Spleen (tissue), 11 donors: ENCODE results near the gene DYTN. TPM values are rescaled to one million over a fixed set of nuclear protein-coding genes. Genes with fewer than 3 reads are reported as not detected.

ENCODE experiments used
- DNase-seq: peaks from one replicate; pipeline ENCODE4 v3.0.0-alpha.2; 2020
- H3K27ac ChIP-seq, 8 donors: fragments of 200-600 bp; sonication (generic) in 7 of 8; 1 replicate in 4 of 8; 2 replicates in 4 of 8; pipeline versions ENCODE4 v1.5.0 to v1.8.0; 2016 to 2021; ENCODE audit warnings: inconsistent platforms in 4 of 8, mild to moderate bottlenecking in 4 of 8, moderate library complexity in 1 of 8
- H3K27me3 ChIP-seq, 7 donors: fragments of 200-600 bp; sonication (generic) in 6 of 7; replicated peaks in 1 of 7; 1 replicate in 4 of 7; 2 replicates in 3 of 7; pipeline versions ENCODE4 v1.5.0 to v1.8.0; 2016 to 2021; ENCODE audit warnings: inconsistent platforms in 3 of 7, mild to moderate bottlenecking in 1 of 7
- H3K36me3 ChIP-seq, 6 donors: fragments of 200-600 bp; sonication (generic) in 5 of 6; 1 replicate in 4 of 6; 2 replicates in 2 of 6; pipeline versions ENCODE4 v1.5.0 to v1.8.0; 2016 to 2021; ENCODE audit warnings: inconsistent platforms in 2 of 6
- H3K4me1 ChIP-seq, 6 donors: fragments of 200-600 bp; sonication (generic) in 5 of 6; 1 replicate in 3 of 6; 2 replicates in 3 of 6; pipeline versions ENCODE4 v1.5.0 to v1.8.0; 2016 to 2021; ENCODE audit warnings: inconsistent platforms in 3 of 6
- H3K4me3 ChIP-seq, 8 donors: fragments of 200-600 bp; sonication (generic) in 7 of 8; 1 replicate in 4 of 8; 2 replicates in 4 of 8; pipeline versions ENCODE4 v1.5.0 to v1.8.0; 2016 to 2021; ENCODE audit warnings: inconsistent platforms in 4 of 8, mild to moderate bottlenecking in 4 of 8, moderate library complexity in 2 of 8
- H3K9me3 ChIP-seq, 8 donors: fragments of 200-600 bp; sonication (generic) in 7 of 8; 1 replicate in 4 of 8; 2 replicates in 4 of 8; pipeline versions ENCODE4 v1.5.0 to v1.8.0; 2016 to 2021; ENCODE audit warnings: inconsistent platforms in 4 of 8
- CTCF ChIP-seq, 11 experiments: fragments of 200-600 bp in 7 of 11; fragments of 450-650 bp in 4 of 11; sonication (generic) in 4 of 11; IDR thresholded peaks in 8 of 11; conservative IDR thresholded peaks in 3 of 11; 1 replicate in 7 of 11; 2 replicates in 4 of 11; pipeline versions ENCODE4 v1.4.0 to v1.8.0; 2016 to 2021; ENCODE audit warnings: antibody characterized with exemption in 11 of 11, inconsistent platforms in 4 of 11, mild to moderate bottlenecking in 1 of 11
- POLR2A ChIP-seq, 3 donors: fragments of 450-650 bp; IDR thresholded peaks; one replicate each; pipeline ENCODE4 v1.5.1; 2017; ENCODE audit warnings: antibody characterized with exemption in 3 of 3, mild to moderate bottlenecking in 1 of 3
- POLR2AphosphoS5 ChIP-seq, 3 donors: sonication (generic); formaldehyde crosslinking; IDR thresholded peaks; one replicate each; pipeline ENCODE4 v1.5.1; 2017; ENCODE audit warnings: antibody characterized with exemption in 3 of 3
- WGBS, 5 donors: extraction: QIAGEN DNeasy Blood & Tissue Kit in 3 of 5; methylation state at CpG; one replicate each; pipeline versions ENCODE4 v1.1.5 to v1.1.7; 2013 to 2018; 5-methylcytosine and 5-hydroxymethylcytosine counted together
- intact Hi-C: fragments of 100-400 bp; cut with DNase I; formaldehyde crosslinking; loops from one replicate; pipeline ENCODE4 v1.15.0; 2023; ENCODE audit warnings: low total_unique reads
- polyA plus RNA-seq, 3 donors: library from polyadenylated mRNA; stranded (reverse); fragments of 200-250 nt; gene quantifications; one replicate each; pipeline ENCODE4 v1.2.1, GENCODE V29; 2013
- total RNA-seq, 7 donors: library from RNA; depleted of rRNA in 3 of 7; stranded (reverse); fragments of >200 nt in 3 of 7; fragmentation: NEBNext Ultra II Directional in 4 of 7; extraction: Animal tissue kit (Norgen Biotek cat#: 25700) in 4 of 7; gene quantifications; one replicate each; pipeline versions ENCODE4 v1.1.0 to v1.2.1, GENCODE V29; 2016 to 2021
- donor health status: healthy with polysubstance abuse.
- donor health status: DM: no; HTN: no; CAD: no; lungs with moderate emphysema.
- donor health status: DM: no; HTN: no; CAD: no.
- donor health status: Bipolar disorder and iron deficiency.
- donor health status: healthy.
- donor health status: DM: no; HTN: no; CAD: no.
- donor health status: DM: yes; HTN: yes; CAD: no.

Gene DYTN
- total and polyA plus RNA-seq, 10 donors: 0.29 TPM; not detected in 9

- intact Hi-C loops: no loop called here
- peaks cover 0 to 61% (median 23%) of the 10 kb centered on the region in 7 donors for H3K27me3 ChIP-seq
- no peak for DNase-seq
- no peaks in the 10 kb centered on the region for H3K36me3 ChIP-seq
- peak within 1 kb of the TSS in 1 of 8 donors; percentile 7 for H3K4me3 ChIP-seq
- 9 to 19% (median 13%) methylated on average over 29 to 56 of the region's 56 CpGs for WGBS, 5 donors
- H3K9me3 ChIP-seq: peaks cover 0 to 7% (median 0%) of the 10 kb centered on the region in 8 donors
- TF ChIP-seq POLR2AphosphoS5 (IDR thresholded peaks at IDR 0.05) (no peak), POLR2A (IDR thresholded peaks at IDR 0.05) (no peak), CTCF (IDR thresholded peaks at IDR 0.05 in 8 of 11, conservative IDR thresholded peaks at IDR 0.05 in 3 of 11) (no peak)
- H3K27ac ChIP-seq: no peak within 1 kb of the TSS
- no peaks in the 10 kb centered on the region for H3K4me1 ChIP-seq
Observed at GRCh38 chr2:206642075-206643025, 75.8 kb downstream of the DYTN start, which contains the start of gene FAM237A. FAM237A (plus strand) TSS chr2:206642487; CDS start chr2:206644237, 1,750 bp downstream.

GRCh38 chr2:206641226-206641625, 77.0 kb downstream of the DYTN start:
- Histone ChIP-seq H3K9me3 (peaks cover 0 to 7% (median 0%) of the 10 kb centered on the region in 8 donors), H3K4me1 (no peaks in the 10 kb centered on the region), H3K27ac (no peak overlapping the region), H3K4me3 (no peak overlapping the region), H3K36me3 (no peaks in the 10 kb centered on the region), H3K27me3 (peaks cover 0 to 59% (median 23%) of the 10 kb centered on the region in 7 donors)
- no peak for TF ChIP-seq CTCF (IDR thresholded peaks at IDR 0.05 in 8 of 11, conservative IDR thresholded peaks at IDR 0.05 in 3 of 11)
- no peak for TF ChIP-seq POLR2AphosphoS5 (IDR thresholded peaks at IDR 0.05)
- TF ChIP-seq POLR2A (IDR thresholded peaks at IDR 0.05): no peak
- WGBS, 5 donors: 38 to 54% (median 42%) methylated on average over 3 of the region's 3 CpGs
- no peak for DNase-seq
- intact Hi-C loops: no loop called here

- Histone ChIP-seq H3K9me3 (peaks cover 0 to 7% (median 0%) of the 10 kb centered on the region in 8 donors), H3K4me1 (no peaks in the 10 kb centered on the region), H3K4me3 (no peak overlapping the region), H3K27me3 (peaks cover 0 to 50% (median 23%) of the 10 kb centered on the region in 7 donors), H3K27ac (no peak overlapping the region), H3K36me3 (no peaks in the 10 kb centered on the region)
- DNase-seq: no peak
- intact Hi-C loops: no loop called here
- TF ChIP-seq CTCF (IDR thresholded peaks at IDR 0.05 in 8 of 11, conservative IDR thresholded peaks at IDR 0.05 in 3 of 11): no peak
- TF ChIP-seq POLR2A (IDR thresholded peaks at IDR 0.05): no peak
- TF ChIP-seq POLR2AphosphoS5 (IDR thresholded peaks at IDR 0.05): no peak
- WGBS, 5 donors: 23 to 46% (median 33%) methylated on average over 2 of the region's 2 CpGs
Observed at GRCh38 chr2:206639636-206640035, 78.6 kb downstream of the DYTN start.

- H3K27ac ChIP-seq: no peak overlapping the region
- no peaks in the 10 kb centered on the region for H3K36me3 ChIP-seq
- H3K9me3 ChIP-seq: no peaks in the 10 kb centered on the region
- 70 to 85% (median 78%) methylated on average over 1 of the region's 1 CpG for WGBS, 5 donors
- H3K4me3 ChIP-seq: no peak overlapping the region
- no peak for DNase-seq
- H3K27me3 ChIP-seq: peaks cover 0 to 8% (median 0%) of the 10 kb centered on the region in 7 donors
- intact Hi-C loops: no loop called here
- no peaks in the 10 kb centered on the region for H3K4me1 ChIP-seq
- no peak for TF ChIP-seq POLR2A (IDR thresholded peaks at IDR 0.05)
- TF ChIP-seq POLR2AphosphoS5 (IDR thresholded peaks at IDR 0.05): no peak
- no peak for TF ChIP-seq CTCF (IDR thresholded peaks at IDR 0.05 in 8 of 11, conservative IDR thresholded peaks at IDR 0.05 in 3 of 11)
Observed at GRCh38 chr2:206635015-206635414, 83.2 kb downstream of the DYTN start.
